HG02938 (cell line): ENCODE data around the gene RNF214.
"Not testable (repeated sequence)": the region's sequence is repeated elsewhere in the genome, so short reads cannot be mapped to it uniquely, and the experiment has no call there.

Experiments used
- ATAC-seq: cut with Tn5 transposase; IDR thresholded peaks from one replicate; pipeline ENCODE4 v1.9.1; 2021; ENCODE audit warnings: mild to moderate bottlenecking, moderate library complexity; ENCODE audit not compliant: unreplicated experiment

RNF214 gene

DNA sequence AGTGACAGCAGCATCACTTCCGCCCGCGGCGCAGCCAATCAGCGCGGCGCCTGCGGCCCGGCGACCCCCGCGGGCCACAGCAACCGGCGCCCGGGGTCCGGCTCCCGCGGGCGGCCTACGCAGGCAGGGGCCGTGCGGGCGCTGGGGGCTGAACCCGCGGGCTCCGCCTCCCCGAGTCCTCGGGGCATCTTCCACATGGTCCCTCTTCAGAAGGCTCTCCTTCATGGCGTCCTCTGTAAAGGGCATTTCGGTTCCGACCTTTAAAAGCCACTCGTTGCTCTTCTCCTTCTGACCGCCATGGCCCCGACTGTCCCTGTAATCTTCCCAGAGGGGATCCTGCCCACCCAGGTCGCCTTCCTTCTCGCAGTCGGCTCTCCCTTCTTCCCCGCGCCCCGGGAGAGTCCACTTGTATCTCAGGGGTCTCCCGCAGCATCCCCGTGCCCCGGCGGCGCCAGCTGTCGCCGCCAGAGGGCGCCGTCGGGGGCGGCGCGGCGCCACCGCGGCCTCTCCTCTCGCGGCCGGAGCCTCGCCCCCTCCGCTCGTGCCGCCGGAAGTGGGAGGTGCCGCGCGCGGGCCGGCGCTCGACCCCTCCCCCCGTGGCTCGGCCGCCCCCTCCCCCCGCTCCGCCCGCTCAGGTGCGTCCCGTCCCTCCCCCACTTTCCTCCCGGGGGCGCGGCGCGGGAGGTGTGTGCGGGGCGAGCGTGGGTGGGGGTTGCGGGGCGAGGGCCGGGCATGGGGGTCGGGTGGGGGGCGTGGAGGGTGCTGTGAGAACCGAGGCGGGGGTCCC, at the start of gene RNF214:
RNF214 (plus strand) TSS at position 580 of the 787 bp plus-strand sequence. CDS start 1,602 bp downstream, outside the sequence.
- peak; percentile 53 for ATAC-seq

GRCh38 chr11:117183178-117183577, 49.3 kb upstream of the RNF214 start:
- not testable (repeated sequence) for ATAC-seq

GRCh38 chr11:117183724-117184349, 48.6 kb upstream of the RNF214 start:
- no peak for ATAC-seq

DNA sequence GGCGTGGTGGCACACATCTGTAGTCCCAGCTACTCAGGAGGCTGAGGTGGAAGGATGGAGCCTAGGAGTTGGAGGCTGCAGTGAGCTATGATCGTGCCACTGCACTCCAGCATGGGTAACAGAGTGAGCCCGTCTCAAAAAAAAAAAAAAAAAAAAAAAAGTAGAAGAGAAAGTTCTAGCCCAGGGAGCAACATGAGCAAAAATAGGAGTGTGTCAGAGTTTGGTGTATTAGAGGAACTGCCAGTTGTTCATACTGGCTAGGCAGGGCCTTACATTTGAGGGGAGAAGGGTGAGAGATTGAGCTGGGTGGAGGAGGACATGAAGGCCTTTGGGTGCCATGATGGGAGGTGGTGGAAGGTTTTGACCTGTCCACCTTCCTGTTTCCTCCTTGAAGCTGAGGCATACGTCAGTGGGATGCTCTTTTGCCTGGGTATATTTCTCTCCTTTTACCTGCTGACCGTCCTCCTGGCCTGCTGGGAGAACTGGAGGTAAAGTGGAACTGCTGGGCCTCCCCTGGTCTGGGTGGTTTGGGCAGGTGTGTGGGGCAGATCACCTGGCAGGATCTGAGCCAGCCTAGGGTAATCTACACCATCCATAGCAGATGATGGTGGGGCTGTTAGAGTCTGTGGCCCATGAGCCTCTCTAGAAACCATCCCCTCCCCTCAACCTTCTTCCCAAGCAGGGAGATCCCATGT, 46.6 kb upstream of the RNF214 start:
- no peak for ATAC-seq

DNA sequence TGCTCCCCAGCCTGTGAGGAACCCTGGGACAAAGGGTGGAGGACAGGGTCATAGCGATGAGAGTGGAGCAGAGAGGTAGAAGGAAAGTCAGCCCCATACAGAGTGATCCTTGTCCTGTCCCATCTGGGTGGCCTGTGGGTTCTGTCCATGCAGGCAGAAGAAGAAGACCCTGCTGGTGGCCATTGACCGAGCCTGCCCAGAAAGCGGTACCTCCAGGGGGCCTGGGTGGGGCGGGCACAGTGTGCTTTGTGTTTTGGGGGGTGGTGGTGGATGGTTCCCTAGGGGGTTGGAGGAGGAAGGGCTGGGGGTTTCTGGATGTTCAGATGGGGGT, 46.1 kb upstream of the RNF214 start:
- no peak for ATAC-seq

DNA sequence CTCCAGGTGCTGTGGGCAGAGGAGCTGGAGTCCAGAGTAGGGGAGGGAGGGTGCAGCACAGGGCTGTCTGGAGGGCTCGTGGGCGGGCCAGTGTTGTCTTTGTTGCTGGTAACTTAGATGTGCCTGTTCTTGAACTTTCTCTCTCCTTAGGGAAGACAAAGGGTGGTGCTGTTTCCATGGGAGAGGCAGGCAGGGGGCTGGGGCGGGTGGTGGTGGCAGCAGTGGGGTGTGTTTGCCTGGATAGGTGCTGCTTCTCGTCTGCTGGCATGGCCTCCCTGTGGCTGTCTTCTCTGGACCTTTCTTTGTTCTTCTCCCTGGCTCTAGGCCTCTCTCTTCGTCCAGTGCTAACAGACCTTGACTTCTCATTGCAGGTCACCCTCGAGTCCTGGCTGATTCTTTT, 45.5 kb upstream of the RNF214 start:
- no peak for ATAC-seq

DNA sequence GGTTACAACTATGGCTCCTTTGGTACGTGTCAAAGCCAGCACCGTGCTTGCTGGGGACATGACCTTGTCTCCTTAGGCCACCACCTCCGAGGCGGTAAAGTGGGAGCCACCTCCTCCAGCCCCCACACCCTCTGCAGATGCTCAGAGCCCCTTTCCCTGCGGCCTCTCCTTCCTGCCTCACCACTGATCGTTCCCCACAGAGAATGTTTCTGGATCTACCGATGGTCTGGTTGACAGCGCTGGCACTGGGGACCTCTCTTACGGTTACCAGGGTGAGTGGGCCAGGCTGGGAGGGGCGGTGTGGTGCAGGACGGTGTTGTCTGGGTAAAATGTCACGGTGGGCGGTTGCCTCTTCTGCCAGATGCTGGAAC, 45.1 kb upstream of the RNF214 start:
- ATAC-seq, result no peak

- no peak for ATAC-seq
These were observed 44.5 kb upstream of the RNF214 start for GRCh38 chr11:117187799-117188481.

DNA sequence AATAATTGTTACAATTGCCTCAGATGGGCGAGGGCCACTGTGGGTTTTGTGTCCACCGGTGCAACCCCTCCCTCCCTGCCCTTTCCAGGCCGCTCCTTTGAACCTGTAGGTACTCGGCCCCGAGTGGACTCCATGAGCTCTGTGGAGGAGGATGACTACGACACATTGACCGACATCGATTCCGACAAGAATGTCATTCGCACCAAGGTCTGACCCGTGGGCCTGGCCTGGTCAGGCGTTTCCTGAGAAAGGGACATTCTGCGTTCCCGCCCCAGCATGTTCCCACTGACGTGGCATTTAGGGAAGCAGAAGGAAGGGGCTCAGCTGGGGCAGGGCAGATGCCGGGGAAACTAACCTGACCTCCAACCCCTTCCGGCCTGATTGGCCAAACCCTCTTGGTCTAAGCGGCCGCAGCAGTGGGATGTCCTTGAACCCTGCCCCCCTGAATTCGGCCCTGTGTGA, 43.8 kb upstream of the RNF214 start:
- no peak for ATAC-seq

DNA sequence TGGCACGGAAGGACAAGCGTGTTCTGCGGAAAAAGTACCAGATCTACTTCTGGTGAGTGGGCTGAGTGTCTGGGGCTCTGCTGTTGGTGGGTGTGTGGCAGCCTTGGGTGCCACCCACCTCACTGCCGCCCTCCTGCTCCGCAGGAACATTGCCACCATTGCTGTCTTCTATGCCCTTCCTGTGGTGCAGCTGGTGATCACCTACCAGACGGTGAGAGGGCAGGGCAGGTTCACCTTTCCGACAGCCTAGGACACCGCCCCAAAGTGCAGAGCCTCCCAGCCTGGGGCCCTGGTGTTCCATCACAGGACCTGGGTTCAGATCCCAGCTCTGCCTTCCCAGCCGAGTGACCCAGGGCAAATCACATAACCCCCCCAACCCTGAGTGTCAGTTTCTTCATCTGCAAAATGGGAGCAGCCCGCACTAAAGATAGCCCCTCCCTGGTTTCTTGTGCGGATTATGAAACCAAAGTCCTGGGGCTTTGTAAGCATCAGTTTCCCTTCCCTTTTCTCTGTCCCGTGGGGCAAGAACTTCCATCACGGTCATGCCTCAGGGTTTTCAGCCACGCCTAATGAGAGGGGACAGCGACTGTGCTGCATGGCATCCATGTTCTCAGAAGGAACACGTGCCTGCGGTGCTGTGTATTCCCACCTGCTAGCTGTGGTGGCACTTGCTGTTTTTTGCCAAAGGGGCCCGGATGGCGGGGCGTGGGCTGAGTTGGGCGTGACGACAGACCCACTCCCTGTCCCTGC, 43.1 kb upstream of the RNF214 start:
- ATAC-seq, result peak; percentile 64

GRCh38 chr11:117189941-117190544, 42.4 kb upstream of the RNF214 start:
- no peak for ATAC-seq

- ATAC-seq, result no peak
These were observed 40.6 kb upstream of the RNF214 start for GRCh38 chr11:117191680-117192400.

- ATAC-seq, result no peak
These were observed 40.0 kb upstream of the RNF214 start for GRCh38 chr11:117192401-117192875.

- ATAC-seq, result no peak
These were observed 39.1 kb upstream of the RNF214 start for GRCh38 chr11:117193130-117194020.

DNA sequence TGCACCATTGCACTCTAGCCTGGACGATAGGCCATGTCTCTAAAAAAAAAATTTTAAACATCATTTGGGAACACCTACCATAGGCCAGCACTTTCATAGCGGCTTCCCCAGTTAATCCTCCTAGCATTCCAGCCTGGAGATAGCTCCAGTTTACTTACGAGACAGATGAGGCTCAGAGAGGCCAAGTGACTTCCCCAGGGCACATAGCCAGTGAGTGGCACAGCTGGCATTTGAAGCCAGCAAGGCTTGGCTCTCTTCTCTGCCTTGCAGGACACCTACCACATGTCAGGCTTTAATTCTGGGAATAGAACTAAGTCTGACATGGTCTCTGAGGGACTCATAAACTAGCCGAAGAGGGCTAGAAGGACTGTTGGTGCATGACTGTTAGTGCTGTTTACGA, 38.2 kb upstream of the RNF214 start:
- ATAC-seq, result no peak

GRCh38 chr11:117195258-117195657, 37.2 kb upstream of the RNF214 start:
- ATAC-seq, result no peak

GRCh38 chr11:117195761-117196160, 36.7 kb upstream of the RNF214 start:
- no peak for ATAC-seq

DNA sequence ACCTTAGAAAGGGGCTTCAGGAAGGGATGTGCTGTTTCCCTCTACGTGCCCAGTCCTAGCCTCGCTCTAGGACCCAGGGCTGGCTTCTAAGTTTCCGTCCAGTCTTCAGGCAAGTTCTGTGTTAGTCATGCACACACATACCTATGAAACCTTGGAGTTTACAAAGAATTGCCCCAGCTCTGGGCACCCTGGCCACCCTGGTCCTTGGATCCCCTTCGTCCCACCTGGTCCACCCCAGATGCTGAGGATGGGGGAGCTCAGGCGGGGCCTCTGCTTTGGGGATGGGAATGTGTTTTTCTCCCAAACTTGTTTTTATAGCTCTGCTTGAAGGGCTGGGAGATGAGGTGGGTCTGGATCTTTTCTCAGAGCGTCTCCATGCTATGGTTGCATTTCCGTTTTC, 35.5 kb upstream of the RNF214 start:
- no peak for ATAC-seq
